Chondrocyte (in vitro differentiated cells): ENCODE results near the gene NXPE3. TPM values are rescaled to one million over a fixed set of nuclear protein-coding genes. Genes with fewer than 3 reads are reported as not detected.
"Not testable (repeated sequence)": the region's sequence is repeated elsewhere in the genome, so short reads cannot be mapped to it uniquely, and the experiment has no call there.

Experiments used
- DNase-seq: peaks from one replicate; pipeline ENCODE4 v3.0.0; 2021; ENCODE audit warnings: mixed read lengths, low spot score
- H3K27ac Mint-ChIP-seq: one replicate; pipeline ENCODE4 v1.8.0; 2021; ENCODE audit warnings: mild to moderate bottlenecking, moderate library complexity, mixed read lengths; ENCODE audit not compliant: unreplicated experiment
- H3K27me3 Mint-ChIP-seq: 2 replicates; pipeline ENCODE4 v1.8.0; 2021; ENCODE audit warnings: low read depth, mixed read lengths
- H3K36me3 Mint-ChIP-seq: 2 replicates; pipeline ENCODE4 v1.8.0; 2021; ENCODE audit warnings: low read depth, mixed read lengths
- H3K4me1 Mint-ChIP-seq: 2 replicates; pipeline ENCODE4 v1.8.0; 2021; ENCODE audit warnings: low read depth, mild to moderate bottlenecking, mixed read lengths
- H3K4me3 Mint-ChIP-seq: one replicate; pipeline ENCODE4 v1.8.0; 2021; ENCODE audit warnings: mild to moderate bottlenecking, moderate library complexity, mixed read lengths; ENCODE audit not compliant: unreplicated experiment
- H3K9me3 Mint-ChIP-seq: 2 replicates; pipeline ENCODE4 v1.8.0; 2021; ENCODE audit warnings: low read depth, mixed read lengths
- CTCF ChIP-seq: fragments of 200-600 bp; sonication (generic); IDR thresholded peaks from 2 replicates; pipeline ENCODE4 v1.5.0; 2021; ENCODE audit warnings: antibody characterized with exemption, mild to moderate bottlenecking, moderate library complexity
- long read RNA-seq: library from polyadenylated mRNA; stranded (forward); transcript quantifications from one replicate; pipeline ENCODE4 v2.0.0, GENCODE V29; 2021
- total RNA-seq: library from RNA; stranded (reverse); gene quantifications from 3 replicates; pipeline ENCODE4 v1.2.1, GENCODE V29; 2021

NXPE3 gene
- 20.3 to 27.1 TPM (median 20.4 TPM) in 3 replicates for total RNA-seq
- long read RNA-seq, full-length matches to known transcripts = 26 of 40 reads
- long read RNA-seq, partial matches to known transcripts = 3 of 40 reads
- long read RNA-seq, other reads (novel, unspliced or antisense) = 11 of 40 reads

GRCh38 chr3:101779047-101779821, at the start of gene NXPE3:
TSS of gene NXPE3 (plus strand) at chr3:101779211. CDS start at chr3:101785597, 6,386 bp downstream.
- peak; percentile 96 for DNase-seq
- no peak for TF ChIP-seq CTCF
- H3K4me3 Mint-ChIP-seq = peak within 1 kb of the TSS; percentile 94
- no peaks in the 10 kb centered on the region for H3K9me3 Mint-ChIP-seq
- no peaks in the 10 kb centered on the region for H3K27me3 Mint-ChIP-seq
- H3K4me1 Mint-ChIP-seq = peaks cover 30% of the 10 kb centered on the region
- peaks cover 13% of the 10 kb centered on the region for H3K36me3 Mint-ChIP-seq
- H3K27ac Mint-ChIP-seq = peak within 1 kb of the TSS; percentile 94

- H3K4me3 Mint-ChIP-seq = no peak overlapping the region
- no peak overlapping the region for H3K27ac Mint-ChIP-seq
- TF ChIP-seq CTCF = no peak
- peaks cover 14% of the 10 kb centered on the region for H3K4me1 Mint-ChIP-seq
- no peak for DNase-seq
- H3K36me3 Mint-ChIP-seq = peaks cover 22% of the 10 kb centered on the region
- H3K9me3 Mint-ChIP-seq = no peaks in the 10 kb centered on the region
- no peaks in the 10 kb centered on the region for H3K27me3 Mint-ChIP-seq
Measured at GRCh38 chr3:101729586-101729985, 49.4 kb upstream of the NXPE3 start.

- H3K4me3 Mint-ChIP-seq = no peak overlapping the region
- H3K9me3 Mint-ChIP-seq = no peaks in the 10 kb centered on the region
- peaks cover 32% of the 10 kb centered on the region for H3K36me3 Mint-ChIP-seq
- TF ChIP-seq CTCF = no peak
- H3K27ac Mint-ChIP-seq = no peak overlapping the region
- H3K4me1 Mint-ChIP-seq = peaks cover 7% of the 10 kb centered on the region
- H3K27me3 Mint-ChIP-seq = no peaks in the 10 kb centered on the region
- DNase-seq = no peak
Measured at GRCh38 chr3:101730839-101731238, 48.2 kb upstream of the NXPE3 start.

GRCh38 chr3:101732240-101732641, 46.8 kb upstream of the NXPE3 start:
- no peak for TF ChIP-seq CTCF
- peaks cover 7% of the 10 kb centered on the region for H3K9me3 Mint-ChIP-seq
- H3K27me3 Mint-ChIP-seq = no peaks in the 10 kb centered on the region
- H3K4me3 Mint-ChIP-seq = no peak overlapping the region
- H3K36me3 Mint-ChIP-seq = peaks cover 43% of the 10 kb centered on the region
- no peaks in the 10 kb centered on the region for H3K4me1 Mint-ChIP-seq
- no peak overlapping the region for H3K27ac Mint-ChIP-seq
- DNase-seq = no peak

GRCh38 chr3:101735833-101736232, 43.2 kb upstream of the NXPE3 start:
- TF ChIP-seq CTCF = no peak
- Mint-ChIP-seq H3K36me3 (peaks cover 56% of the 10 kb centered on the region), H3K9me3 (peaks cover 25% of the 10 kb centered on the region), H3K27ac (no peak overlapping the region), H3K27me3 (no peaks in the 10 kb centered on the region), H3K4me1 (no peaks in the 10 kb centered on the region), H3K4me3 (no peak overlapping the region)
- DNase-seq = no peak

- H3K4me1 Mint-ChIP-seq, H3K27ac Mint-ChIP-seq, DNase-seq, H3K4me3 Mint-ChIP-seq, H3K27me3 Mint-ChIP-seq: not testable (repeated sequence)
- H3K36me3 Mint-ChIP-seq = peaks cover 25% of the 10 kb centered on the region
- peaks cover 22% of the 10 kb centered on the region for H3K9me3 Mint-ChIP-seq
Measured at GRCh38 chr3:101741914-101742313, 37.1 kb upstream of the NXPE3 start.
